Stimulated activated CD8-positive, alpha-beta memory T cell treated with anti-CD3 and anti-CD28 coated beads, Interleukin-15, amount 100 ng/mL, for 24 hours (primary cell): Measurements from ENCODE around the gene SHANK2.

Experiments used
- DNase-seq: peaks from one replicate; pipeline ENCODE4 v3.0.0-alpha.2; 2020; ENCODE audit warnings: low read depth

SHANK2 gene

DNA sequence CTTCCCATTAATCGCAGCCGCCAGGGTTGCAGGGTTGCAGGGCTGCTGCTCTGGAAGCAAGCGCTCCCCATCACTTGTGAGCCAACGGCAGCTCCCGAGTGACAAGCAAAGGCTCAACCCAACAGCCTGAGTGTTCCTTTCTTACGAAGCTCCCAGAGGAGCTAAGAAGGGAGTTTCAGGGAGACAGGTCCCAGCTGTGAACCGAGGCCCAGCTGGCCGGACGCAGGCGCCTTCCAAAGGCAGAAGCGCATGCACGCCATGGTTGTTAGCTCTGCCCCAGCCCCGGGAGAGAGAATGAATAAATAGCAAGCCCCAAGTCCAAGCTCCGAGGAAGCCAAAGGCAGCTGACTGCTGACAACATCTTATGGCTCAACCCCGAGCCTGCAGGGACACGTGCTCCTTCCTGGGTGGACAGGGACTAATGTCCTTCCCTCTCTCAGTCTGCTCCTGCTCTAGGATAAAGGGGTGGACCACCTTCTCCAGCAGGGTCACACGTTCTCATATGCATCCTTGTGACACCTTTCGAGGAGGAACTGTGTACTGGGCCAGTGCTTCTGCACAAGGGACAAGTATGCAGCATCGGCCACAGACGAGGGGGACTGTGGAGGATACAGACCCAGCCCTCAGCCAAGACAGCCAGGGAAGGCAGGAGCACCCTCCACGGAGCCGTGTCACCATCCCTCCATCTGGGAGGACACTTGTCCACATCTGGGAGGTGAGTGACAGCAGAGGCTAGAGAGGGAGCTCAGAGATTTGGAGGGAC is 29.9 kb downstream of the SHANK2 start:
- DNase-seq: no peak

DNA sequence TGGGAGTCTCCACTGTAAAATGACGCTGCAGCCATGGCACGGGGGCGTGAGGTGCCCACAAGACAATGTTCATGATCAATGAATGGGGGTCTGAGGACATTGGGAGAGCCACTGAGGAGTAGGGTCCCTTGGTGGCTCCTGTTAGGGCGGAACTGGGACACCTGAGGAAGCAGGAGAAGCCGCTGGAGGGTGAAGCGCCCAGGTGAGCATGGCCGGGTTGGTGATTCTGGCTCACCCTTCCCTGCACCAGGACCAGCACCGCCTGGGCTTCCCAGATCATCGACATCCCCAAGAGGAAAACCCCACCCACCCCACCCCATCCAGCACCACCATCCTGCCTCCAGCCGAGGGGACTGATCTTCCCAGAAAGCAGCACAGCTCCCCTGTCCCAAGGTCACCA is 30.6 kb downstream of the SHANK2 start:
- DNase-seq: no peak

DNA sequence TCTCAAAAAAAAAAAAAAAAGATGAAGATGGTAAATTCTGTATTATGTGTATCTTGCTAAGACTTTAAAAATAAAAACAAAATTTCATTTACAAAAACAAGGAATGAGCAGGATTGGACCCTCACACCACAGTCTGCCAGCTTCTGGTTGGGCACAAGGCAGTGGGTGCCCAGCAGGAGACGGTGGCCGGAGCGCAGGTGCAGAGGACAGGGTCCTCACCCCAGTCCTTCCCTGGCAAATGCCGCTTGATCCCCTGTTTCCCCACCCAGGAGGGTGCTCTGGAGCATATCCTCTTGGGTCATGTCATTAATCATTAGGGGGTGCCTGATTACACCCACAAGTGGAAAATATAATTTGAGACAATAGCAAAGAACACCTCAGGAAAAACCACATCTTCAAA is 31.2 kb downstream of the SHANK2 start:
- no peak for DNase-seq

DNA sequence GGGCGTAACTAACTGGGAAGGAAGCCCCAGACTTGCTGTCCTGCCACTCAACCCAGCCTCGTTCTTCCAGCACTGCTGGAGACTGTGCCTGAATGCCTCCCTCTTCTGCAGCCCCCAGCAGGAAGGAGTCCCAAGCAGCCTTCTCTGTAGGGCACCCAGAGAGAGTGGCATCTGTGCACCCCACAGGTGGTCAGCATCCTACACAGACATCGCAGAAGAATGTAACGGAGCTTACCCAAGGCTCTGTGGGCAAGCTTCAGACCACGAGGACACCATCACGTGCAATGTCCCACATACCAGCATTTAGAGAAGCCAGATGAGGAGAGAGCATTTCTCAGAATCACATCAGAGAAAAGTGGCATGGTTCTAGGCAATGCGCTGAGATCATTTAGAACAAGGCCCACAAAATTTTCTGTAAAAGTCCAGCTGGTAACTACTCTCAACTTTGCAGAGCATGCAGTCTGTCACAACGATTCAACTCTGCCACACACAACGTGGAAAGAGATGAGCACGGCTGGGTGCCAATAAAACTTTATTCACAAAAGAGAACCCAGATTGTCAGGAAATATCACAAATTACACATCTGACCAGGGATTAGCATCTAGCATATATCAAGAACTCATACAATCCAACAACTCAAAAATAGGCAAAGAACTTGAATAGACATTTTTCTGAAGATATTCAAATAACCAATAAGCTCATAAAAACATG is 33.4 kb downstream of the SHANK2 start:
- DNase-seq: no peak

DNA sequence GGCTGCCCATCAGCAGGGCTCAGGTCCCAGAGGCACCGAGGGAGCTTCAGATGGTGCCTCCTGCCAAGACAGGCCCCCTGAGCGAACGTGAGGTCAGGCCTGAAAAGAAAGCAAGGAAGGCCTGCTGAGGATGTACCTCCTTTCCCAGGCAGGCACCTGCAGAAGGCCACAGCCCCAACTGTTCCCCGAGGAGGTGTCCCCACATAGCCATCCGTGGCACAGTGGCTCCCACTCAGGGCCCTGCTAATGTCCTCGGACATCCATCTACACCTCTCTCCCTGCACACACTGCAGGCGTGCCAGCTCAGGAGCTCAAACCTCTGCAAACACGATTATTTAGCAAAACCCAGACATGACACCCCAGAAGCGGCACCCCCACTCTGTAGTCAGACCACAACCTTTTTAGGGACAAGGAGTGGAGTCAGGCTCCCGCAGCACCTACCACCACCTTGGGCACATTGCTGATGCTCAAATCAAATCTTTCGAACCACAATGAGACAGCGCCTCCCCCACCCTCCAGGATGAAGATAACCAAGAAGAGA is 36.9 kb downstream of the SHANK2 start:
- no peak for DNase-seq

DNA sequence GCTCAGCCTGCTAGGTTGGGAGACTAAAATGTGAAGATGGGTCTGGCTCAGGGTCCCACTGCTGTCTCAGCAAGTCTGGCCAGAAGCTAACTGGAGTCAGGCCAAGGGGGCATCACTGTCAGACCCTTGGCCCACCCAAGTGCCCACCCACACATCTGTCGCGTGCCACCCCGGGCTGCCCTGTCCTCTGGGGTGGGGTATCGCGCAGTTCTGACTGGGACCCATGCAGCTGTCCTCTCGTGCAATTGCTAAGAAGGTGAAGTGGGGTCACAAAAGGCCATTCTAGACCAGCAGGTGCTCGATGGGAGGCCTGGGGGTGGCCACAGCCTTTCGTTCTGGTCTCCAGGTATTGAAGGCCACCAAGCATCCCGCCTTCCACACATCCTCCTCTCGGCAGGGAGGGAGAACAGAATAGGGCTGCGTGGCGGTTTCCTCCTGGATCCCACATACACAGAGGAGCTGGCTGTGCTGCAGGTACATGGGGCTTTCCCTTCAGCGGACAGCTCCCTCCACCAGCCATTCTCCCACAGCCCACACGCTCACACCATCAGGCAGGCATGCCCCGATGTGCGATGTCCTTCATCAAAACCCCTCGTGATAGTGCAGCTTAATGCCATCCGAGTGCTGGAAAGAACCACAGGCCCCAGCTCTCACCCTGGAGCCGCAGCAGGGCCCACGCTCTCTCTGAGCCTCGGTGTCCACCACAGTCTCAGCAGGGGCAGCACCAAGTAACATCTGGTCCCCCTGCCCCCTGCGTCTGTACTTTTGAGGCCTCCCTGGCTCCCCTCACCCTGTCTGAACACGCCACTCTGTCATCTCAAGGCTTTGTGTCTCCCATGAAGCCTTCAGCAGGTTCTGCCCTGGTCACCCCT is 37.6 kb downstream of the SHANK2 start:
- no peak for DNase-seq

DNA sequence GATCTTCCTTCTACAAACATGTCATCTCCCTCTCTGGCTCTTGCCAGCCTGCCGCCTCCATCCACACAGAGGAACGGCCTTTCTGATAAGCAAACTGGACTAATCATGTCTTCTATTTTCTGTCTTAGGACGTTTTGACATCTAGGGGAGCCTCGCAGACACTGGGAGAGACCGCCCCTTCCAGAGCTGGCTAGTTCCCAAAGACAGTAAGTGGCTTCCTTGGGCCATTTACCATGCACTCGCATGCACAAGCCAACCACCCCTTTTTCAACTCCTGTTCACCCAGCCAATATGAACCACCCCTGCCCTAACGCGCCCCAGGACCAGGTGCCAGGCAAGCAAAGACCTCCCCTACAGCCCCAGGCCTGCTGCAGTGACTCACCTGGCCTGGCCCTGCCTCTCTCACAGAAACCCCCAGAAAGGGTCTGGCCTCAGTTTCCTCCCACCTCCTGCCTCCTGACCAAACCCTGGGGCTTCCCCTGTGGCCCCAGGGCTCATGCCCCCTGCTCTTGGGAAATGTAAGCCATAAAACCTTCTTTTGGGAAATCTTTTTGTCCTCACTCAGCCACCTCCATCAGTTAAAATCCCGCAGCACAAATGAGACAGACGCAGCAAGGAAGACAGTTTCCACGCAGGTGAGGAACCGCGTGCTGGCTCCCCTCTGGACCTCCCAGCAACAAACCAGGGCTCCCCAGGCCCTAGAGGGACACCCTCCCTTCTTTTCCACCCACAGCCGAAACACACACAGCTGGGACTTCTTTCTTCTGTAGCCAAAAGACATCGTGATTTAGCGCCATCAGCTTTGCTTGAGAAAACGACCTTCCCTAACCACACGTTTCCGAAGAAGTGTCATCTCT is 38.5 kb downstream of the SHANK2 start:
- no peak for DNase-seq

DNA sequence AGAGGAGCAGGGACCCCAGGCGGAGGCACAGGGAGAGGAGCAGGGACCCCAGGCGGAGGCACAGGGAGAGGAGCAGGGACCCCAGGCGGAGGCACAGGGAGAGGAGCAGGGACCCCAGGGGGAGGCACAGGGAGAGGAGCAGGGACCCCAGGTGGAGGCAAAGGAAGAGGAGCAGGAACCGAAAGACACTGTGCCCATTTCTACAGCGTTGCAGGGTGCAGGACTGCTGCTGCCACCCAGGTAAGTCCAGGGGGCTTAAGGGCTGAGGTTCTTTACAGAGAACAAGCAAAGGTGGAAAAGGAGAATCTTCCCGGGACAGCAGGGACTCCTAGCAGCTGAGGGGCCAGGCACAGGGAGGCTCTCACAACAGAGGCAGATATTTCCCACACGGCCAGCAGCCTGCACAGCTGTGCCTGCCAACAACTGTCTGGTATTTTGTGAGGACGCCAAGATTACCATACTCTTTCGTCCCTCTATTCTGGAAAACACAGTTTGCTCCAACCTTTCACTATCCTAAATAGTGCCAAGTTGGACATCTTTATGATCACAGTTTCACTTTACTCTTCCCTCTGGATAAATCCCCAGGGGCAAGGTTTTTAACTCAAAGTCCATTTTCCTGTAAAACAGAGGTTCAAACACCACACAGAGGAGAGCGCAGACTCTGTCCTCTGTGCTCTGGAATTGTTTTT is 39.4 kb downstream of the SHANK2 start:
- DNase-seq: no peak

DNA sequence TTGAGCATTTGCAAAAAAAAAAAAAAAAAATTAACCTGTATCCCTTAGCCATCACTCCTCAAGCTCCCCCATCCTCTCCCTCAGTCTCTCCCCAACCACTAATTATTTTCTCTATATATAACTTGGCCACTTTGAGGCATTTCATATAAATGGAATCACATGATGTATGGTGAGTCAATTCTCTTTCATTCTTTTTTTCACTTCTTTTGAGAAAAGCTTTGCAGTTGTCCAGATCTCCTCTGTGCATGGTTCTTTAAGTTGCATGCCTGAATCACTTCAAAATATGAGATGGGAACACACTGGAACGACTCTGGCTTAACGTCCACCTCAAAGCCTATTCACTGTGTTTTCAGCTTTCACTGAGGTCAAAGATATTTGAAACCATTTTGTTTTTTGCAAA is 40.7 kb downstream of the SHANK2 start:
- no peak for DNase-seq

DNA sequence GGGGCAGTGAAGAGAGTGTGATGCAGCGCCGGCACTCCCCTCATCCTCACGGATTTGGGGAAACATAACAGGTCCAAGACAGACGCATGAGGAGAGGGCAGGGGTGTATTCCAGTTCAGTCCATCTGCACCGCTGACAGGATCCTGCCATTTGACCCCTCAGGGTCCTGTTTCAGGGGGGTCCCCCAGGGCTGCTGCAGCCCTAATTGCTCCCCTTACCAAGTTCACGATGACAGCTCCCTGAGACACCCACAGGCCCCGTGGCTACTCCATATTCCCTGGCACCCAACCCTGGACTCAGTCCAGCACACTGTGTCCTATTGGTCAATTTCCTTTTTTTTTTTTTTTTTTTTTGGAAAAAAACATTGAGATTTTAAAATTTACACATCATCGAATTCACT is 41.5 kb downstream of the SHANK2 start:
- DNase-seq: no peak

DNA sequence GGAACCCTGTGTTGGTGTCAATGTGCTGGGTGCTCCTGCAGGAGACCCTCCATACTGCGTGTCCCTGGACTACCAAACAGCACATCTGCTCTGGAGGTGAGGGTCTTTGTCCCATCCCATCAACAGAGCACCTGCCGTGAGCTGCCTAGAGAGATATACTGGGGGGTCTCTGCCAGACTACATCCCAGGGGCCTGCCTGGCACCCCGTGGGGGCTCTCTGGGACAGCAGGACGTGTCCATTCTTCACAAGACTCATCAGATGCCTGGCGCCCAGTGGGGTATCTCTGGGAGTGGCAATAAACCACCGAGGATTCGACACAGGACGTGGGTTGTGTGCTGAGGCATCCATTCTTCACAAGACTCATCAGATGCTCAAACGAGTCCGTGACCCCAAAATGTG is 42.7 kb downstream of the SHANK2 start:
- DNase-seq: no peak

DNA sequence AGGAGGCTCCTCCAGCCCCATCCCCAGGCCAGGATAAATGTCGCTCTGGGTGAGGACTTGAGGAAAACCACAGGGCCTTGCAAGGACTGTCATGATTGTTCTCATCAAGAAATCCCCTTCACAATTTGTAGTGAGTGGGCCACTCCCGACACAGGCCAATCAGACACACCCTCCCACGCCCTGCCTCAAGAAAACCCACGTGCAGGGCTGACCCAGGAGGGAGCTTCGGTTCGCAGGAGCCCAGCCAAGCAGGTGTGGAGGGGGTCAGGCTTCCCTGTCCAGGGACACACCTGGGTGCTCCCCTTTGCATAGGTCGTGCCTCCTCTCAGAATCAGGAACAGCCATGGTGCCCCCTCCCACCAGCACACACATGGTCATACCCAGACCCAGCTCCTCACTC is 43.2 kb downstream of the SHANK2 start:
- DNase-seq: no peak

DNA sequence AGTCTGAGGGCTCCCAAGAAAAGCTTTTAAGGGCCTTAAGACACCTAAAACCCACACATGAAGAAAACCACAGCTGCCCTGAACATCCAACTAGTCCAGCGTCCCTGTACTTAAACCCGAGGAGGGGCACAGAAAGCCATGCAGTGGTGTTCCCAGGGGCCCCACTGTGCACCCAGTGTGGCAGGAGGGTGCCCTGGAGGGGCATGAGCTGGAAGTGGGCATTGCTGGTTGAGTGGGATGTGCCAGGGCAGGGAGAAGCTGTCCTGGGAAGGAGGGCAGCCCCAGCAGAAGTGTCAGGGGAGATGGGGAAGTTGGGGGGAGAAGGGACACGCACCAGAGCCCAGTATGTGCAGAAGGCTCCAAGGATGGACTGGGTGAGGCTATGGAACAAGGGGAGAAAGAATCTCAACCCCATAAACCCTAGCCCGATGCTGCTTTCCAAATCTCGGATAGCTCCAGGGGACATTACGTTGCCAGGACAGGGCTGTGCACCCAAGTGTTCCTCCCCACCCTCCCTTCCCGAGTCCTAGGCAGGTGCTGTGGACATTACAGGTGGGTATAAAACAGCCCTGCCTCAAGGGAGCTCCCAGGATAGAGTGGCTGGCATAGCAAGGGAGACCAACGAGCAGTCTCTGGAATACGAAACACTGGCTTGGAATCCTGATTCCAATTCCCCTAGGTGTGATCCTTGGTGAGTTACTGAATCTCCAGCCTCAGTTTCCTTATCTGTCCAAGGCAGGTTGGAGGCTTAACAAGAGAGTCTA is 44.2 kb downstream of the SHANK2 start:
- DNase-seq: no peak

DNA sequence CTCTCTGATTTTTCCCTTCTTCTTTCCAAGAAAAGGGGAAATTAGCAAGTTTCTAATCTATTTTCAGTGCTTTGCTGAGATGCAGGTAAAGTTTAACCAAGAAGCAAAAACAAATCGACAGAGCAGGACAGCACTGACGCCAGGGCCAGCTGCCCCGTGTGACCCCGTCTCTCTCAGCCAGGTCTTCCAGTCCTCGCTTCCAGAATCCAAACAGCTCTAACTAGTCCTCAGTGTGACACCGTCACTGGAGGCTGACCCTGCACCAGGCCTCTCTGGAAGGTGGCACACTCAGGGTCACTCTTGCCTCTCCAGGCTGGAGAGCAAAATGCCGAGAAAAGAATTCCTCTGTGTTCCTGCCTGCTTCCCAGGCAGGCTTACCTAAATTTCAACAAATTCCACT is 44.8 kb downstream of the SHANK2 start:
- no peak for DNase-seq

DNA sequence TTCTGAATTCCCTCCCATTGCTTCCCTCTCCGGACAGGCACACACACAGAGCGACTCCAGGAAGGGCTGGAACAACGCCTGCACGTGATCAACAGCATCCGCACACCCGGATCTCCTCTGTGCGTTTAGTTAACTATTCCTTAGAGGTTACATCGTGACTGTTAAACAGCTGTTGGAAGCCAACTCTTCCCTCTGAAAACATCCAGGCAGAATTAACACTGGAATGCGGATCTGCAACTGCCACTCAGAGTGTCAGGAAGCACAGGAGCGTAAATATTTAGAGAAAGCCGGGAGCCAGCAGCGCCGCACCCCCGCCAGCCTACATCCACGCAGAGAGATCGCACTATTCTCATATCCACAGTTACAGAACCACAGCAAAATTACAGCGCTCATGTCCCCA is 46.2 kb downstream of the SHANK2 start:
- DNase-seq: no peak

DNA sequence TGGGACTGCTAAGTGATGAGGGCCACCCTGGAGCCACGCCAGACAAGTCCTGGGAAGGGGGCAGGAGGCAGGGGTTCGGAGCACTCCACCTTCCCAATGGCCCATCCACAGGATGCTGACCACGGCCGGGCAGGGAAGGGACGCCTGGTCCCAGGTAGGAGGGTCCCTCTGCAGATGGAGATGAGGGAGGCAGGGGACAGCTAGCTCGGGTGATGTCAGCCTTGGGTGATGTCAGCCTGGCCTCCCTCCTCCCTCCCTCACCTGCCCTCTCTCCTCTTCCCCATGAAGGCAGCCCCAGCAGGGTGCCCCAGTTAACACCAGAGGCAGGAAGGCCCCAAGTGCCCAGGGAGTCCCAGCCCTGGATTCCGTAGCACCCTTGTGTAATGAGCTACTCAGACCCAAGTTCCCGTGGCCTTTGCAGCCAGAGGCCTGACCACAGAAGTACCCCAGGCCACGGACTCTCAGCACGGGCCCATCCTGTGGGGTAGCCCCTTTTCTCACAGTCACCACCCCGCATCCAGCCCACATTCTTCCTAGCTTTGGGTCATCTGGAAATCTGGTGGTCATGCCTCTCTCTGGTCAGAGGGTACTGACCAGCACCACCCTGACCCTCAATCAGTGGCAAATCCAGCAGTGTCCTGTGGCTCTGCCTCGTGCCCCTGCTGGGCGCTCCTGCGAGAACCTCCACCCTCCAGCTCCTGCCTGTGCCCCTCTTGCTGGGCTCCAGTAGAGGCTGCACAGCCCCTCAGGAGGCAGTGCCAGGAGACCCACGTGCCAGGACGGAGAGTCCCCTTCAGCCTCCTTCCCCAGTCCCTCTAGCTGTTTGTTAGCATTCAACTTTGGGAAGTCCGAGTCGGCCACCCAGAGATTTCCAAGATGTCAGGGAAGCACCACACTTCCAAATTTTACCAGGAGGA is 47.4 kb downstream of the SHANK2 start:
- DNase-seq: no peak

DNA sequence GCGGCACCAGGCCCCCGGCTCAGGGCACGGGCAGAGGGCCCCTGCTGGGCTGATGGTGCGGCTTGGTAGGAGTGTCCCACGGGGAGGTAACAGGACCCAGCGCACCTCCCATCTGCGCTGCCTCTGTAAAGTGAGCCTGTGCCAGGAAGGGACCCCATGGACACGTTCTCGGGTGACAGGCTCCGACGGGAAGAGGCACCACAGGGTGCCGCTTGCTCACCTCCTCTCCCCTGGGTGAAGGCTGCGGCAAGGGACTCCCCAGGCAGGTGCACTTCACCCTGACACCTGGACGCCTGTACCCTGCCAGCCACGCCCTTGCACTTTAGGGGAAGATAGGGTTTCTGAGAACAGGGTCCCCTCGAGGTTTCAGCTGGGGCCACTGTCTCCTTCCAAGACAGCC is 48.1 kb downstream of the SHANK2 start:
- no peak for DNase-seq

DNA sequence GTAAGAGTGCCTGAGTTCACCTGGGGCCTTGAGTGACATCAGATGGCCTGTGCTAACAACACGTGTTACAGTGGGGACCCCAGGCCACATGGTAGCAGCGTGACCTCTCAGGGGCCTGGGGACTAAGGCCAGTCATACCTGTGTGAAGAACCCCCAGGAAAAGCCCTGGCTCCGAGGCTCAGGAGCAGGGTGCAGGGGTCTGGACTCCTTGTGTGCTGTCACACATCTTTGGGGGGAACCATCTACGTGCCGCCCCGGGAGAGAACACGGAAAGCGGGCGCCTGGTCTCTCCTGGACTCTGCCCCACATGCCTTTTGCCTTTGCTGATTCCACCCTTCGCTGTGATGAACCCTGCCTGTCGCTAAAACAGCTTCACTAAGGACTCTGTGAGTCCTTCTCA is 48.7 kb downstream of the SHANK2 start:
- DNase-seq: no peak

DNA sequence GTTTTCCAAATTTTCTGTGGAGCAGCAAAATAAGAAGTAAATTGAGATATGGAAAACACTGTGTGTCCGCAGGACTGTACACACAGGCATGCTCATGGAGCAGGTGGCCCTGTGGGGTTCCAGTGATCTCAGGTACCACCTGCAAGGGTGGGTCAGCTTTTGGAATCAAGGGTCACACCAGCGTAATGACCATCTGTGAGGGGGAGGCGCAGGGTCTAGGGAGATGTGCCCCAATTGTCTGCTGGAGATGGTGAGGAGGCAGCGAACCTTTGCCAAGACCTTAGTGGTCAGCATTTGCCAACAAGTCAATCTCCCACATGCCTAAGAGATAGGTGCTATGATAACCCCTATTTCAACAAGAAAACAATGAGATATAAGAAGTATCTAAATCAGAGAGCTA is 49.4 kb downstream of the SHANK2 start:
- DNase-seq: no peak
